Left ventricle myocardium inferior (tissue), 1 donor: ENCODE data around the gene PLEKHB2. TPM values are rescaled to one million over a fixed set of nuclear protein-coding genes. Genes with fewer than 3 reads are reported as not detected.

ENCODE experiments used
- DNase-seq: peaks from one replicate; pipeline ENCODE4 v3.0.0-alpha.2; 2020
- H3K27ac ChIP-seq: fragments of 200-600 bp; replicated peaks from 2 replicates; pipeline ENCODE4 v1.8.0; 2021
- H3K27me3 ChIP-seq: fragments of 200-600 bp; 2 replicates; pipeline ENCODE4 v1.8.0; 2021; ENCODE audit warnings: low read depth
- H3K36me3 ChIP-seq: fragments of 200-600 bp; 2 replicates; pipeline ENCODE4 v1.8.0; 2021
- H3K4me1 ChIP-seq: fragments of 200-600 bp; 2 replicates; pipeline ENCODE4 v1.8.0; 2021
- H3K4me3 ChIP-seq: fragments of 200-600 bp; 2 replicates; pipeline ENCODE4 v1.8.0; 2021; ENCODE audit warnings: mild to moderate bottlenecking, moderate library complexity
- H3K9me3 ChIP-seq: fragments of 200-600 bp; replicated peaks from 2 replicates; pipeline ENCODE4 v1.8.0; 2021
- intact Hi-C: fragments of 100-400 bp; cut with micrococcal nuclease; formaldehyde crosslinking; loops from one replicate; pipeline ENCODE4 v1.11.0; 2022
- total RNA-seq: library from RNA; stranded (reverse); fragmentation: NEBNext Ultra II Directional; extraction: Animal tissue kit (Norgen Biotek cat#: 25700); gene quantifications from one replicate; pipeline ENCODE4 v1.2.1, GENCODE V29; 2021
- TF ChIP-seq, protein P1 (sequence below): fragments of 200-600 bp; IDR thresholded peaks from 2 replicates; pipeline ENCODE4 v1.8.0; 2021; ENCODE audit warnings: antibody characterized with exemption, mild to moderate bottlenecking, borderline replicate concordance
- donor health status: DM: no; HTN: yes; CAD: no; lungs with severe emphysema.

The PLEKHB2 gene
- total RNA-seq, 1 donor from 2014 or later = 42.9 TPM

DNA sequence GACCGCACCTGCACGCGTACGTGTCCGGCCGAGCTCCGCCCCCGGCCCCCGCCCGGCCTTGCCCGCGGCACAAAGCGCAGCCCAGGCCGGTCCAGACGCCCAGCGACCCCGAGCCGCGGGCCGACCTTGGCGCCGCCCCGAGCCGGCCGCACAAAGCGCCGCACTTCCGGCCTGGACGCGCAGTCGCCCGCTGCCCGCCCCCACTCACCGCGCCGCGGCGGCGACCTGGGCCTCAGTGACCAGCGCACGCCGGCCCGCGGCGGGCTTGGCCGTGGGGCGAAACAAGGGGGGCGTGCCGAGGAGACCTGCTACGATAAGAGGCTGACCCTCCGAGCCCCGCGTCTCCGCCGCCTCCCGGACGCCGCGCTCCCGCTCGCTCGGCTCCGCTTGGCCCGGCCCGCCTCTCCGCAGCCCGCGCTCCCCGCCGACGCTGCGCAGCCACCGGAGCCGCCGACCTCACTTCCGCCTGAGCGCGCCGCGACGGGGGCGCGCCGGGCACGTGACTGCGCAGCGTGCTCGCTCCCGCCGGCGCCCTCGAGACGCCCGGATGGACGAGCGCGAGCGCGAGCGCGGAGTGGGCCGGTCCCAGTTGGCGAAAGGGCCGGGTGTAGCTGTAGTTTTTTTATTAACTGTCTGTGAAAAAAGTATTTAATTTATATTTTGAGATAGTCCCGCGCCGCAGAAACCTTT, 12.0 kb upstream of the PLEKHB2 start, which contains the start of gene FAM168B:
FAM168B (minus strand) TSS at position 455 of the 690 bp plus-strand sequence. CDS start 10,814 bp downstream, outside the sequence.
- Histone ChIP-seq H3K27ac (peak within 1 kb of the TSS; percentile 98), H3K36me3 (peaks cover 25% of the 10 kb centered on the region), H3K4me3 (peak within 1 kb of the TSS; percentile 88), H3K4me1 (peaks cover 36% of the 10 kb centered on the region), H3K27me3 (no peaks in the 10 kb centered on the region), H3K9me3 (no peaks in the 10 kb centered on the region)
- DNase-seq = peak; percentile 90
- intact Hi-C loops = no loop called here
- TF ChIP-seq, protein P1, sequence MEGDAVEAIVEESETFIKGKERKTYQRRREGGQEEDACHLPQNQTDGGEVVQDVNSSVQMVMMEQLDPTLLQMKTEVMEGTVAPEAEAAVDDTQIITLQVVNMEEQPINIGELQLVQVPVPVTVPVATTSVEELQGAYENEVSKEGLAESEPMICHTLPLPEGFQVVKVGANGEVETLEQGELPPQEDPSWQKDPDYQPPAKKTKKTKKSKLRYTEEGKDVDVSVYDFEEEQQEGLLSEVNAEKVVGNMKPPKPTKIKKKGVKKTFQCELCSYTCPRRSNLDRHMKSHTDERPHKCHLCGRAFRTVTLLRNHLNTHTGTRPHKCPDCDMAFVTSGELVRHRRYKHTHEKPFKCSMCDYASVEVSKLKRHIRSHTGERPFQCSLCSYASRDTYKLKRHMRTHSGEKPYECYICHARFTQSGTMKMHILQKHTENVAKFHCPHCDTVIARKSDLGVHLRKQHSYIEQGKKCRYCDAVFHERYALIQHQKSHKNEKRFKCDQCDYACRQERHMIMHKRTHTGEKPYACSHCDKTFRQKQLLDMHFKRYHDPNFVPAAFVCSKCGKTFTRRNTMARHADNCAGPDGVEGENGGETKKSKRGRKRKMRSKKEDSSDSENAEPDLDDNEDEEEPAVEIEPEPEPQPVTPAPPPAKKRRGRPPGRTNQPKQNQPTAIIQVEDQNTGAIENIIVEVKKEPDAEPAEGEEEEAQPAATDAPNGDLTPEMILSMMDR = no peak

DNA sequence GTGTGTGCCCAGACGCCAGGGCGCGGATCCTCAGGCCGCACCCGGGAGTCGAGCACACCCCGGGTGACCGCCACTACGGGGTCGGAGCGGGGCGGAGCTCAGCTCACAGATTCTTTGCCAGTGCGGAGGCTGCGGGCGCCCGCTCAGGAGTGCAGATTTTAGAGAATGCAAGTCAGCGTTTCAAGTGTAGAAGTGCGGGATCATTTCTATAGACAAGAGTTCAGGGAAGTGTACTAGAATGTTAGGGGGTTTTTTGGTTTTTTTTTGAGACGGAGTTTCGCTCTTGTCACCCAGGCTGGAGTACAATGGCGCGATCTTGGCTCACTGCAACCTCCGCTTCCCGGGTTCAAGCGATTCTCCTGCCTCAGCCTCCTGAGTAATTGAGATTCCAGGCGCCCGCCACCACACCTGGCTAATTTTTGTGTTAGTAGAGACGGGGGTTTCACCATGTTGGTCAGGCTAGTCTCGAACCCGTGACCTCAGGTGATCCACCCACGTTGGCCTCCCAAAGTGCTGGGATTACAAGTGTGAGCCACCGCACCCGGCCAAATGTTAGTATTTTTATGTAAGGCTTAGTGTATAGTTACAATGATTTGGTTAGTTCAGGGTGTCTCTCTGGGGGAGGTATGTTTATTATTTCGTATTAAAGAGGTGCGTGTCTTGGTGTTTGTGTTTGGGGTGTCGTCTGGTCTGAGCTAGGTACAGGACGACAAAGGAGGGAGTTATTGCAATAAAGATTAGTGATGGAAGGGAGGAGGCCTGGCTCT, 11.3 kb upstream of the PLEKHB2 start:
- Histone ChIP-seq H3K36me3 (peaks cover 18% of the 10 kb centered on the region), H3K27ac (peak overlapping the region; percentile 98), H3K4me3 (peak overlapping the region; percentile 88), H3K27me3 (no peaks in the 10 kb centered on the region), H3K4me1 (peaks cover 36% of the 10 kb centered on the region), H3K9me3 (no peaks in the 10 kb centered on the region)
- TF ChIP-seq, protein P1 = no peak
- intact Hi-C loops = no loop called here
- peak; percentile 79 for DNase-seq

DNA sequence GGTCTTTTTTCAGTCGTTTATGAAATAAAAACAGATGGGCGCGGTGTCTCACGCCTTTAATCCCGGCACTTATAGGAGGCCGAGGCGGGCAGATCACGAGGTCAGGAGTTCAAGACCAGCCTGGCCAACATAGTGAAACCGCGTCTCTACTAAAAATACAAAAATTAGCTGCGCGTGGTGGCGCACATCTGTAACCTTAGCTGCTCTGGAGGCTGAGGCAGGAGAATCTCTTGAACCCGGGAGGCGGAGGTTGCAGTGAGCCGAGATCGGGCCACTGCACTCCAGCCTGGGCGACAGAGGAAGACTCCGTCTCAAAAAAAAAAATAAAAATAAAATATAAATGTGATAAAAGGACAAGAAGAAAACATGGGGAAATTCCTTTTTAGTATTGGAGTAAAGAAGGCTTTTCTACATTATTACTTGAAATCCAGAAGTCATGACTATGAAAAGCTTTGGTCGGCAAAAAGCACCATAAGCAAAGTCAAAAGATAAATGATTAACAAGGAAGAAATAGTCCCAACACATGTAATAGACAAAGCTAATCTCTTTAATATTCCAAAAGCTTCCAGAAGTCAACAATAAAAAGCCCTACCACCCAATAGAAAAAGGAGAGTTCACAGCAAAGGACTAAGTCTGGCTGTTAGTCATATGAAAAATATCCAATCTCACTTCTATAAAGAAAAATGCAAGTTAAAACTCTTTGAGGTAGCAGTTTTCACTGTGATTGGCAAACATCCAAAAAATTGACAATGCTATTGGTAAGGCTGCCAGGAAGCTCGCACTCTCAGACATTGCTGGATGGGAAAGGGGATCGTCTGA, 10.5 kb upstream of the PLEKHB2 start:
- Histone ChIP-seq H3K4me1 (peaks cover 36% of the 10 kb centered on the region), H3K27me3 (no peaks in the 10 kb centered on the region), H3K36me3 (peaks cover 11% of the 10 kb centered on the region), H3K27ac (no peak overlapping the region), H3K9me3 (no peaks in the 10 kb centered on the region), H3K4me3 (peak overlapping the region; percentile 88)
- DNase-seq = no peak
- TF ChIP-seq, protein P1 = no peak
- intact Hi-C loops = no loop called here

DNA sequence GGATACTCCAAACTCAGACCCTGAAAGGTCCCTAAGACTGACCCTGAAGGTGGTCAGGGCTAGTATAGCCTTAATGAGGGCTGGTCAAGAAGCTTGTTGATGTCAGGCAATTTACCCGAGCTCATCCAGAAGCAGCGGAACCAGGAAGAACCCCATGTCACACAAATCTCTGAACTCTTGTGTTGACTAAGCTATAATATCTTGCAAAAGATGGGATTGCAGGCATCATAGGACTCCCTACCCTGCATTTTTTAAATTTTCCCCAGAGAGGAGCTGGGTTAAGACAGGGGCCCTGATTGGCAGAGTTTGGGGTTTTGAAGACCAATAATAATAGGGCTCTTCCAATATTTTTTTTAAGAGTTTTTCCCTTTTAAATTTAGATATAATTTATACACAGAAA, 2.0 kb upstream of the PLEKHB2 start:
- intact Hi-C loops = no loop called here
- Histone ChIP-seq H3K4me3 (no peak overlapping the region), H3K36me3 (no peaks in the 10 kb centered on the region), H3K27ac (peak overlapping the region; percentile 98), H3K9me3 (no peaks in the 10 kb centered on the region), H3K4me1 (peaks cover 38% of the 10 kb centered on the region), H3K27me3 (no peaks in the 10 kb centered on the region)
- TF ChIP-seq, protein P1 = no peak
- no peak for DNase-seq

DNA sequence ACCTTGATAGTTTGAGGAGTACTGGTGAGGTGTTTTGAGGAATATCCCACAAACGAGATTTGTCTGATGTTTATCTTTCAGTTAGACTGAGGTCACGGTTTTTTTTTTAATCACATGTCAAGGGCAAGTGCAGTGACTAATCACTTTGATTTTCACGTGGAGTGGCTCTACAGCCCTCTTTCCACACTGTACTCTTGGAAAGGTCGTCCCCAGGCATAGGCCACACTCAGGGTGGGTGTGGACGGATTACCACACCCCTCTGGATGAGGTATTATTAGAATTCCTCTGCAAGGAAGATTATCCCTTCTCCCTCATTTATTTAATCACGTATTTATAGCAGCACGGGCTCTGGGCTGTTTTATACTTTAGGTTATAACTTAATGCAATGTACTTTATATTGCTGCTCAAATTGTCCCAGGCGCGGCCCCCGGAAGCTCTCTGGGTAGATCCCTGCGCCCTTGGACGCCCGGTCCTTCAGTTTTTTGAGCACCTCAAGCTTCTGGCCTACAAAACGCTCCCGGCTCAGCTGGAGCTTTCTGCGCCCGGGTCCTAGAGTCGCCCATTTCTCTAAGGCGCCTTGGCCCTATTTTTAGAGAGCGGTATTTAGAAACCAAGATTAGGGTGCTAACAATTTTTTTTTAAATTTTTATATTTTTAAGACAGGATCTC, 515 bp upstream of the PLEKHB2 start:
- no peaks in the 10 kb centered on the region for H3K36me3 ChIP-seq
- intact Hi-C loops = no loop called here
- peaks cover 38% of the 10 kb centered on the region for H3K4me1 ChIP-seq
- H3K9me3 ChIP-seq = no peaks in the 10 kb centered on the region
- TF ChIP-seq, protein P1 = no peak
- peak overlapping the region; percentile 98 for H3K27ac ChIP-seq
- no peak for DNase-seq
- no peaks in the 10 kb centered on the region for H3K27me3 ChIP-seq
- H3K4me3 ChIP-seq = peak overlapping the region; percentile 86
